ENCODE results near the gene SERPINB6.
"Not testable (repeated sequence)": the region's sequence is repeated elsewhere in the genome, so short reads cannot be mapped to it uniquely, and the experiment has no call there.

SERPINB6 gene

GRCh38 chr6:2939315-2940009 is 31.9 kb downstream of the SERPINB6 start:
- DNase-seq, result no peak

GRCh38 chr6:2938632-2939083 is 32.7 kb downstream of the SERPINB6 start:
- no peak for DNase-seq

DNA sequence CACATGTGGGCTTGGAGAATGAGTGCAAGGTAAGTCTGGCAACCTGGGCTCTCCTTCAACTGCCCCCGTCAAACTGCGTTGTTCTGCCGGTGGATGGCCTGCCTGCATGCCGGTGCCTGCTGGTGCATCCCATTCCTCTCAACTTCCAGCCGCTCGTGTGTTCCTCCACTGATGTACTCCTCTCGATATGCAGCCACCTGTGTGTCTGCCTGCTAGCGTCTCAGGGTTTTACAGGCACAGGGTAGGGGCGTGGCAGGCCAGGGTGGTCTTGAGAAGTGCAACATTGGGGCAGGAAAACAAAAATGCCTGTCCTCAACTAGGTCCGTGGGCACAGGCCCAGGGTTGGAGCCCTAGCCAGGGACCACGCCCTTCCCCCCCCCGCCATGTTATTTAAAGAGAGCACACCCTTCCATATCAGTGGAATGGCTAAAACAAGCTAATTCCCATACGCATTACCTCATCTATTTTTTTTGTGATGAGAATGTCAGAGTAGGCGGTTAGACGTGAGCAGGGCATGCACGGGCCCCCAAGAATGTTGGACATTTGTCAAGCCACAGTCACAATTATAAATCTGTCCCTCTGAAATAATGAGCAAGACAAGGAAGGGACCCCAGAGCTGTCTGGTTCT is 33.2 kb downstream of the SERPINB6 start:
- no peak for DNase-seq

DNA sequence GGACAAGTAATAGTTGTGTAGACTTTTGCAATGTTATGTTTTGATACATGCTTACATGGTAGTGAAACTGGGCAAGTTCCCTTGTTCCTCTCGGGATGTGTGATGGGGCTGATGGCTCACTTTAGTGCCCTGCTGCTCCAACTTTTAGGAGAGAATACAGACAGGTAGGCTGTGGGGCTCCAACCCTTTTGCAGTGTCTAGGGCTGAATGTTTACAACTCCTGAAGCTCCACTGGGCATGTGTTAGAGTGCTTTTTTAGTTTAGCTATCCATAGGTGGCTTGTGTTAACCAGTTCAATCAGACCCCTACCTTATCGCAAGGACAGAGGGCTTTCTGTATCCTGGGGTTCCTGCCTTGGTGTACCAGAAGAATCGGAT is 33.8 kb downstream of the SERPINB6 start:
- DNase-seq, result no peak

- no peak for DNase-seq
Measured at GRCh38 chr6:2935566-2936291, 35.6 kb downstream of the SERPINB6 start.

- no peak for DNase-seq
Measured at GRCh38 chr6:2934057-2934456, 37.3 kb downstream of the SERPINB6 start.

DNA sequence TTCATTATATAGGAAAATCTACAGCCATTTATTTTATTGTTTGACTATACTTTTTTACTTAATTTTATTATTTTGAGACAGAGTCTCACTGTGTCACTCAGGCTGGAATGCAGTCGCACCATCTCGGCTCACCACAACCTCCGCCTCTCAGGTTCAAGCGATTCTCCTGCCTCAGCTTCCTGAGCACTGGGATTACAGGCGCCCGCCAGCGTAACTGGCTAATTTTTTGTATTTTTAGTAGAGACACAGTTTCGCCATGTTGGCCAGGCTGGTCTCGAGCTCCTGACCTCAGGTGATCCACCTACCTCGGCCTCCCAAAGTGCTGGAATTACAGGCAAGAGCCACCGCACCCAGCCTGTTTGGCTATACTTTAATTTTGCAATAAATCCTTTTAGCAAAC is 38.5 kb downstream of the SERPINB6 start:
- DNase-seq, result not testable (repeated sequence)

- DNase-seq, result peak; percentile 58
Measured at GRCh38 chr6:2931970-2932748, 39.2 kb downstream of the SERPINB6 start.

GRCh38 chr6:2931055-2931454 is 40.3 kb downstream of the SERPINB6 start:
- no peak for DNase-seq

DNA sequence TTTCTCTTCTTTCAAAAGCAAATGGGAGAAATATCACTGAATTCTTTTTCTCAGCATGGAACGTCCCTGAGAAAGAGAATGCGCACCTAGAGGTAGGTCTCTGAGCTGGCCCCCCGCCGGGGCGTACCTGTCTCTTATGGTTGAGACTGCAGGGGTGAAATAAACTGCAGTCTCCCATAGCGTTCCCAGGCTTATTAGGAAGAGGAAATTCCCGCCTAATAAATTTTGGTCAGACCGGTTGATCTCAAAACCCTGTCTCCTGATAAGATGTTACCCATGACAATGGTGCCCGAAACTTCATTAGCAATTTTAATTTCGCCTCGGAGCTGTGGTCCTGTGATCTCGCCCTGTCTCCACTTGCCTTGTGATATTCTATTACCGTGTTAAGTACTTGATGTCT is 43.4 kb downstream of the SERPINB6 start:
- not testable (repeated sequence) for DNase-seq

DNA sequence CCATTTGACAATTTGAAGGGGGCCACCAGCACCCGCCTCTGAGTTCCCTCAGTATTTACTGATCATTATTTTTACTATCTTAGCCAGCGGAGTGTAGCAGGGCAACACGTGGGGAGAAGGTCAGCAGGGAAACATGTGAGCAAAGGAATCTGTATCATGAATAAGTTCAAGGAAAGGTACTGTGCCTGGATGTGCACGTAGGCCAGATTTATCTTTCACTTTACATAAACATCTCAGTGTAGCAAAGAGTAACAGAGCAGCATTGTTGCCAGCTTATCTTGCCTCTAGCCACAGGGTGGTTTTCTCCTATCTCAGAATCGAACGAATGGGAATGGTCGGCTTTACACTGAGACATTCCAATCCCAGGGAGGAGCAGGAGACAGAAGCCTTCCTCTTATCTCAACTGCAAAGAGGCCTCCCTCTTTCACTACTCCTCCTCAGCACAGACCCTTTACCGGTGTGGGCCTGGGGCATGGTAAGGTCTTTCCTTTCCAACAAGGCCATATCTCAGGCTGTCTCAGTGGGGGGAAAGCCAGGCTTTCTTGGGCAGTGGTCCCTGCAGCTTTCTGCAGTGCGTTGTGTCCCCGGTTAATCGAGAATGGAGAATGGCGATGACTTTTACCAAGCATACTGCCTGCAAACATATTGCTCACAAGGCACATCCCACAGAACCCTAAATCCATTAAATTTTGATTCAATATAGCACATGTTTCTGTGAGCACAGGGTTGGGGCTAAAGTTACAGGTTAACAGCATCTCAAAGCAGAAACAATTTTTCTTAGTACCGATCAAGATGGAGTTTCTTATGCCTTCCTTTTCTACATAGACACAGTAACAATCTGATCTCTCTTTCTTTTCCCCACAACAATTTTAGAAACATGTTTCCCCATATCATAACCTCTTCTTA is 45.3 kb downstream of the SERPINB6 start:
- DNase-seq, result not testable (repeated sequence)

DNA sequence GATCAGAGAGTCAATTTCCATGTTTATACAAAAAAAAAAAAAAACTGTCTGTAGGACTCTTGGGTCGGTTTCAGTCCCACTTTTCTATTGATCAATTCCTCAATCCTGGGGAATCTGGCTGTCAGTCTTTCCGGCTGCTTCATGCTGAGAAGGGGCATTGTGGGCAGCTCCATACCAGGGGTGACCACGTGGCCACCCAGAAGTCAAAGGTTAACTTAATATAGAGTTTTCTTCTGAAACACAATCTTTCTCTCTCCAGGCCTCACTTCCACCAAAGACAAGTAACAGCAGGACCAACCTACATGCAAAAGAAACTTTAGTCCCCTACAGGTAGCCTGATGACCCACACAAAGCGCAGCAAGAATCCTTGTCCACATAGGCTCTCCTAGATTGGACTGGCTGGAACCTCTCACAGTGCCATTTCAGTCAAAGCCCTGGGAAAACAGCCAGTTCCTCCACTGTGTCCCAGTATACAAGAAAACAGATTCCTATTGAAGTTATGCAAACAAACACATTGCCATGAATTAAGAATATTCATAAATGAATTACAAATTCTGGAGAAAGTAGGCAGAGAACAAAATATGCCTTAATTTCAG is 49.7 kb downstream of the SERPINB6 start:
- no peak for DNase-seq

DNA sequence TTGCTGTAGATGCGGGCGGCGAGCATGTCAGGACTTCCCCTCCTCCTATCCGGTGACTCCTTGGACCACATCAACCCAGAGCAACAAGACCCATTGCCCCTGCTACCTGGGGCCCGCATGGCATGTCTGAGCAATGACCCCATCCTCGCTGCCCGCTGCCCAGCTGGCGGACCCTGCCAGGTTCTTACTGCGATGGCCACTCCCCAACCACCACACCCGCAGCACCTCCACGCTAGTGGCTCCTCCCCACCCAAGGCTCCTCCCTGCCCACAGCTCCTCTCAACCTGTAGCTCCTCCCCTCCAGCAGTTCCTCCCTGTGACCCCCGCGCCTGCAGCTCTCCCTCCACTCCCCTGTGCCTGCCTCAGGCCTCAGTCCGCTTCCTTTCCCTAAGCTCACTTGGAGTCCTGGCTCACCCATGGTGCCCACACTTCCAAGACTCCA is 50.7 kb downstream of the SERPINB6 start:
- no peak for DNase-seq

DNA sequence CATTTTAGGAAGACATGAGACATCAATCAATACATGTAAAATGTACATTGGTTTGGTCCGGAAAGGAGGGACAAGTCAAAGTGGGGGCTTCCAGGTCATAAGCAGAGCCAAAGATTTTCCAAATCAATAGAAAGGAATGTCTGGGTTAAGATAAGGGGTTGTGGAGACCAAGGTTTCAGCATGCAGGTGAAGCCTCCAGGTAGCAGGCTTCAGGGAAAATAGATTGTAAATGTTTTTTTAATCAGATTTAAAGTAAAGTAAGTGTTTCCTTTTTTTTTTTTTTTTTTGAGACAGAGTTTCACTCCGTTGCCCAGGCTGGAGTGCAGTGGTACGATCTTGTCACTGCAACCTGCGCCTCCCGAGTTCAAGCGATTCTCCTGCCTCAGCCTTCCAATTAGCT is 51.5 kb downstream of the SERPINB6 start:
- no peak for DNase-seq

GRCh38 chr6:2919401-2919800 is 52.0 kb downstream of the SERPINB6 start:
- DNase-seq, result no peak

DNA sequence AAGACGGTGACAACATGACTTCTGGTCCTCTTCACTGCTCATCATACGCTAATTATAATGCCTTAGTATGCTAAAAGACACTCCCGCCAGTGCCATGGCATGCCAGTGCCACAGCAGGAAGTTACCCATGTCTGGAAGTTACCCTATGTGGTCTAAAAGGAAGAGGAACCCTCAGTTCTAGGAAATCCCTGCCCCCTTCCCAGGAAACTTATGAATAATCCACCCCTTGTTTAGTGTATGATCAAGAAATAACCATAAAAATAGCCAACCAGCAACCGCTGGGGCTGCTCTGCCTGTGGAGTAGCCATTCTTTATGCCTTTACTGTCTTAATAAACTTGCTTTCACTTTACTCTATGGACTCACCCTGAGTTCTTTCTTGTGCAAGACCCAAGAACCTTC is 52.4 kb downstream of the SERPINB6 start:
- DNase-seq, result no peak

- no peak for DNase-seq
Measured at GRCh38 chr6:2917801-2918445, 53.4 kb downstream of the SERPINB6 start.

DNA sequence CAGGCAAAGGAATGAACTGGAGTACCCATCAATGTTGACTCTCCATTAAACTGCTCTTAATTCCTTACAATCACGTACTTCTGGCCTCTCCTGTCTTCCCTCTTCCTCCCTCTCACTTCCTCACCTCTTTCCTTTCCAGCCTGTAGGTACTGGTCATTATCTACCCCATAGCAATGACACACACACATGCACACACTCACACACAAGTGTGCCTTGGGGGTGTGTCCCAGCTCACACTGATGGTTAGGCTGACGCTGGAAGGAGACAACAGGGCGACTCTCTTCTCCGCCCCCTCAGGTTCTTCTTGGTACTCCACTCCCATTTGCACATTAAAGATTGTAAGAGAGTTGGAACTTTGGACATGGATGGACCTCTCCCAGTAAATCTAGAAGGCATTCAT is 54.3 kb downstream of the SERPINB6 start:
- no peak for DNase-seq

DNA sequence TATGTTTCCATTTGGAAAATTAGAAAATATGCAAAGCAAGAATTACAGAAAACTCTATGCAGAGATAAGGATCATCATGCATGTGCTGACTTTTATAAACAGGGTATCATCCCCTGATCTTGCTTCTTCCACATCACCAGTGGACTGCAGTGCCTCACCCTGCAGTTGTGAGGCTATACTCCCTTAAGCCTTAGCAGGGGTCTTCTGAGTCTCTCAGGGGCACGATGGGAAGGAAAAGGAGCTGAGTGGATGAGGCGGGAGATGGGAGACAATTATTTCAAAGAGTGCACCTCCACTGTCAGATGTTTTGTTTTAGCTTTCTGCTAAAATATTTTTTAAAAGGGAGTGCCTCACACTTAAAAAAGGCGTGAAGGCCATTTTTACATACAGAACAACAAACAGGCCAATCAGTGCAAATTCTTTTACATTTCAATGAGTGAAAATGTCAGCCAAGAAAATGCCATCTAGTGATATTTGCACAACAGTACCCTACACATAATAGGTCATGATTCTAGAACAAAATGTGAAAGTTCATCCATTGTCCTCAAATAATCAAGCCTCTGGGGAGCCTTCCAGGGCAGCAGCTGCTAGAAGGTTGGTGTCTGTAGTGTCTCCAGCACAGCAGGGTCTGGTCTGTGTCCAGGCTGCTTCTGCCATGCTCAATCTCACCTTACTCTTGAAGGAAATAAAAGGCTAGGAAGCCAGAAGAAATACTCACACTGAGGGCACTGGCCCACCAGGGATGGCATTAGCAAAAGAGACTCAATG is 55.0 kb downstream of the SERPINB6 start:
- no peak for DNase-seq

DNA sequence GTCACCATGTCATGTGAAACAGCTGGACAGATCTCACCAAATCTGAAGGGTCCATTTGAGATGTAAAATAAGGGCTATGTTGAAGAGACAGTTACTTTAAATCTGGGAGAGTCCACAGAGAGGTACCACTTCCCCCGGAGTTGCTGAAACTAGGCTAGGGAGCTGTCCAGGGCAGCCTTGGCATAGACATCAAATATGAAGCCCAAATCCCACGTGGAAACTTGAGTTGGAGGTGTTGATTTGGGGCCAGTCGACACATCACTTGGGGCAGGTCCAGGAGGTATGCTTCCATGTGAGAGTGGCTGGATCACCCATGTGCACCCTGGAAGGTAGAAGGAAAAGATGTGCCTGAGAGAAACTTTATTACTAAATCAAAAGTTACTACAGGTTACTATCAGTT is 56.2 kb downstream of the SERPINB6 start:
- no peak for DNase-seq

Measured in right kidney (tissue), 1 donor.